Right renal cortex interstitium (tissue), 3 donors: ENCODE results near the gene RPP14. TPM values are rescaled to one million over a fixed set of nuclear protein-coding genes. Genes with fewer than 3 reads are reported as not detected.
"Not testable (repeated sequence)": the region's sequence is repeated elsewhere in the genome, so short reads cannot be mapped to it uniquely, and the experiment has no call there.

Experiments used
- DNase-seq, 3 donors: peaks; one replicate each; pipeline ENCODE4 v3.0.0-alpha.2; 2013; ENCODE audit warnings: low read depth in 3 of 3, low spot score in 2 of 3
- polyA plus RNA-seq, 3 donors: library from polyadenylated mRNA; unstranded; fragments of 120-200 nt; gene quantifications; one replicate each; pipeline ENCODE4 v1.2.1, GENCODE V29; 2013; ENCODE audit not compliant: insufficient read length in 3 of 3

The RPP14 gene
- polyA plus RNA-seq, 3 donors = 19.1 to 20.6 (median 19.7) TPM

DNA sequence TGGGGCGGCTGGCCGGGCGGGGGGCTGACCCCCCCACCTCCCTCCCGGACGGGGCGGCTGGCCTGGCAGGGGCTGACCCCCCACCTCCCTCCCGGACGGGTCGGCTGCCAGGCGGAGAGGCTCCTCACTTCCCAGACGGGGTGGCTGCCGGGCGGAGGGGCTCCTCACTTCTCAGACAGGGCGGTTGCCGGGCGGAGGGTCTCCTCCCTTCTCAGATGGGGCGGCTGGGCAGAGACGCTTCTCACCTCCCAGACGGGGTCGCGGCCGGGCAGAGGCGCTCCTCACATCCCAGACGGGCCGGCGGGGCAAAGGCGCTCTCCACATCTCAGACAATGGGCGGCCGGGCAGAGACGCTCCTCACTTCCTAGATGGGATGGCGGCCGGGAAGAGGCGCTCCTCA, 15.6 kb upstream of the RPP14 start:
- not testable (repeated sequence) for DNase-seq

- no peak for DNase-seq
Observed at GRCh38 chr3:58291671-58292338, 14.2 kb upstream of the RPP14 start.

DNA sequence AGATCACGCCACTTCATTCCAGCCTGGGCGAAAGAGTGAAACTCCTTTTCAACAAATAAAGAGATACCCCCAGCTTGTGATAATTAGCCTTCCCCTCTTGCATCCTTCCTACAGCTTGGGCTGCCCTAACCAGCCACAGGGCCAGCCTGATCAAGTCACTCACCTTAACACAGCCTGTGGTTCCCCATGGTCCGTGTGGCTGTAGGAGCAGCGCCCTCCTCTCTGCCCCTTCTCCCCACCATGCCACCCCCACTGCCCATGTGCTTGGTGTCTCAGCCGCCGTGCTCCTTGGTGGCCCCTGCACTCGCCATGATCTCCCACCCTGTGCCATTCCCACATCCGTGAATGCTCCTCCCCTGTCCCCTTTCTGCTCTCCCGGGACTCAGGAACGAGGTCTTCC, 13.2 kb upstream of the RPP14 start:
- DNase-seq = no peak

DNA sequence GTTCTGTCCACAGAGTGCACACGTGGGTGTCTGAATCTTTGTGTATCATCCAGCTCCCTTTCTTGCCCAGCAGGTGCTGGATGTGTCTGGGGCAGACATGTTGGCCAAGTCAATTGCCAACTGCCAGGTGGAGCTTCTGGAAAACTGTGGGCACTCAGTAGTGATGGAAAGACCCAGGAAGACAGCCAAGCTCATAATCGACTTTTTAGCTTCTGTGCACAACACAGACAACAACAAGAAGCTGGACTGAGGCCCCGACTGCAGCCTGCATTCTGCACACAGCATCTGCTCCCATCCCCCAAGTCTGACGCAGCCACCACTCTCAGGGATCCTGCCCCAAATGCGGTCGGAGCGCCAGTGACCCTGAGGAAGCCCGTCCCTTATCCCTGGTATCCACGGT, 12.5 kb upstream of the RPP14 start:
- DNase-seq = no peak

- no peak for DNase-seq
Observed at GRCh38 chr3:58296269-58296668, 9.8 kb upstream of the RPP14 start.

DNA sequence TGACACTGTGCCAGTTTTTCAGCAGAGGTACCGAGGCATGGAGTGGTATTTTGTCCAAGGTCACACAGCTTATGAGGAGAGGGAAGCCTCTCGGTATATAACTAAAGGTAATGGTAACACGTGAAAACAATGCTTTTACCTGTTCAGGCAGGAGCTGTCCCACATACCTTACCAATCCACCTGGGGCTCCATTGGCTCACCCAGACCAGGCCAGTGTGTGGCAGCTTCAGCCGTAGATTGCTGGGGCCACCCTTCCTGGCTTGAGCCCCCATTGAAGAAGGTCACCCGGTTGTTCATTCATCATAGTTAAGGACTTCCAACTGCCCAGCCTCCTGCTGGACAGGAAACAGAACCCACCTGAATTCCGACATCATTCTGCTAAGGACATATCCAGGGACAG, 9.2 kb upstream of the RPP14 start:
- no peak for DNase-seq

DNA sequence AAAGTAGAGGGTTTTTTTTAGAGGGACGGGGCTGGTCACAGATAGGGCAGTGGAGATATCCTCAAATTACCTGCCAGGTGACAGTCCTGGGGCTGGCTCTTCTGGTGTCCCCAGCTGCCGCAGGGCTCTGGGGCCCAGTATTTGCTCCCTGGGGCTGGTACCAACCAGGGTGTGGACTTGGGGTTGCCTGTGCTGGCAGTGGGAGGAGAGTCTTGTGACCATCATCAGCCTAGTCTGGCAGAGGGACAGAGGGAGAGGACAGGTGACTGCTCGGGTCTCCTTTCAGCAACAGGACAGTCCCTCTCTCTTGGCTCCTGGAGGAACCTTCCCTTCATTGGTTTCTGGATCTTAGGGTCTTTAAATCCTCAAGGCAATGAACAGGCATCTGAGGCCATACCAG, 7.9 kb upstream of the RPP14 start:
- no peak for DNase-seq

GRCh38 chr3:58299075-58299474, 7.0 kb upstream of the RPP14 start:
- DNase-seq = no peak

DNA sequence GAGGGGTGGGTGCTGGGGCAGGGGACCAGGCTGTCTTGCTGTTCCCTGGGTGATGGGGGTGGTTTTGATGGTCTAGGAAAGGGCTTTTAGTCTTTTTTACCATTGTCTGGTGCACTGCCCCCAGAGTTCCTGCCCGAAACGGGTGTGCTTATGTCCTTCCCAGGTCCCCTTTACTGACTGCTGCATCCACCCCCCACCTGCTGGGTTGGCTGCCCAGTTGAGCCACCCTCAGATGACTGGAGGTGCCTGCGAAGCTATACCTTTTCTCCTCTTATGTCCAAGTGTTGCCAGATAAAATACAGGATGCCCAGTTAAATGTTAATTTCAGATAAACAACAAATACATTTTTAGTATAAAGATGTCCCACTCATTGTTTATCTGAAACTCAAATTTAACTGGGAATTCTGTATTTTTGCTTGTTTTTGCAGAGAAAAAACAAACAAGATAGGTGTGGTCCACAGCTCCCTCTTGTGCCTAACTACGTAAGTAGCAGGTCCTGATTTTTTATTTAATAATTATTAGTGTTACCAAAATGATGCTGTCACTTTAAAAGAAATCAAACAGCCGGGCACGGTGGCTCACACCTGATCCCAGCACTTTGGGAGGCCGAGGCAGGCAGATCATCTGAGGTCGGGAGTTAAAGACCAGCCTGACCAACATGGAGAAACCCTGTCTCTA, 6.1 kb upstream of the RPP14 start:
- DNase-seq = no peak

GRCh38 chr3:58307639-58308215, 1.7 kb downstream of the RPP14 start:
- DNase-seq = no peak

- DNase-seq = no peak
Observed at GRCh38 chr3:58308728-58309127, 2.7 kb downstream of the RPP14 start.

DNA sequence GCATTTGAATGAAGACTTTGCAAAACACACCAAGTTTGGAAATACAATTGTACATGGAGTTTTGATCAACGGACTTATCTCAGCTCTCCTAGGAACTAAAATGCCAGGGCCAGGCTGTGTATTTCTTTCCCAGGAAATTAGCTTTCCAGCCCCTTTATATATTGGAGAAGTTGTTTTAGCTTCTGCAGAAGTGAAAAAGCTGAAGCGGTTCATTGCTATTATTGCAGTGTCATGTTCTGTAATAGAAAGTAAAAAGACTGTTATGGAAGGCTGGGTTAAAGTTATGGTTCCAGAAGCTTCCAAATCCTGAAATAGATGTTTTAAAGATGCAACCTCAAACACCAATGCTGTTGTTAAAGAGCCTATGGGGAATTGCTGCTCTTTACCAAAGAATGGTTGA, 11.8 kb downstream of the RPP14 start:
- no peak for DNase-seq

GRCh38 chr3:58321791-58322190, 15.7 kb downstream of the RPP14 start:
- no peak for DNase-seq

DNA sequence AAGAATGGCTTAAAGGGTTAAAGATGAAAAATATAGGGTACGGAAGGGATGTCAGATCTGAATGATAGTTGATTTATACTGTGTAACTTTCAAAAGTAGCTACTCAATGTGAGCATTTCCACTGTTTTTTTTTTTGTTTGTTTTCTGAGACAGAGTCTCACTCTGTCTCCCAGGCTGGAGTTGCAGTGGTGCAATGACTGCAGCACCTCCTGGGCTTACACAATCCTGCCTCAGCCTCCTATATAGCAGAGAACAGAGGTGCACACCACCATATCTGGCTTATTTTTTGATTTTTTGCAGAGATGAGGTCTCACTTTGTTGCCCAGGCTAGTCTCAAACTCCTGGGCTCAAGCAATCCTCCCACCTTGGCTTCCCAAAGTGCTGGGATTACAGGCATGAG, 16.7 kb downstream of the RPP14 start:
- DNase-seq = no peak

- DNase-seq = no peak
Observed at GRCh38 chr3:58323529-58324390, 17.7 kb downstream of the RPP14 start.

DNA sequence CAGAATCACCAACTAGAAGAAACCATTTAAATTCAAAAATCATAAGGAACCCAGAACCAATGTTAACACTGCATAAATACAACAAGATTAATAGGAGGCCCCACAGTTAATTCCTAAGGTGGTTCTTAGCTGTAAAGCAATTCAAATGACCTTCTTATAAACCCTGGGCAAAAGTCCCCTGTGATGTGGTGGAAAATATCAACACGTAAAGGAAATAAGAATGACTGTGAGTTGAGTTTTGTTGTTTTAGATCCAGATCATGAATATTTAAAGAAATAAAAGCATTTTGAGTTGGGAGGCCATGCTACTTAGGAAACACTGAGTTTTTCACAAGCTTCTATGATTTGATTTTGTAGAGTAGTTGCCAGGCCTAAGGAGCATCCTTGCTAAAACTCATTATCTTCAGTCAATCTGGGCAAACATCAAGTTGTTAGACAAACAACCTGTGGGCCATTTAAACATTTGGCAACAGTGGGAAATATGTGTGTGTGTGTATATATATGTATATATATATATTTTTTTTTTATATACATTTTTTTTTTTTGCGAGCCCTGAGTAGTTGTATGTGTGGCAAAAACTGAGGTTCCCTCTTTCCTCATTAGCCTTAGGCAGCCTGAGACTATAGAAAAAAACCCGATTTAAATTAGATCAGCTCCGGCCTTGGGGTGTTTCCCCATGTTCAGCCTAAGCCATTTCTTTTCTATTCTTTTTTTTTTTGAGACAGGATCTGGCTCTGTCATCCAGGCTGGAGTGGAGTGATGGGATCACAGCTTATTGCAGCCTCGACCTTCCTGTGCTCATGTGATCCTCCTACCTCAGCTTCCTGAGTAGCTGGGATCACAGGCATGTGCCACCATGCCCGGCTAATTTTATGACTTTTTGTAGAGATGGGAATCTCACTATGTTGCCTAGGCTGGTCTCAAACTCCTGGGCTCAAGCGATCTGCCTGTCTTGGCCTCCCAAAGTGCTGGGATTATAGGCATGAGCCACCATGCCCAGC, 18.6 kb downstream of the RPP14 start:
- no peak for DNase-seq

- no peak for DNase-seq
Observed at GRCh38 chr3:58325525-58325992, 19.5 kb downstream of the RPP14 start.

DNA sequence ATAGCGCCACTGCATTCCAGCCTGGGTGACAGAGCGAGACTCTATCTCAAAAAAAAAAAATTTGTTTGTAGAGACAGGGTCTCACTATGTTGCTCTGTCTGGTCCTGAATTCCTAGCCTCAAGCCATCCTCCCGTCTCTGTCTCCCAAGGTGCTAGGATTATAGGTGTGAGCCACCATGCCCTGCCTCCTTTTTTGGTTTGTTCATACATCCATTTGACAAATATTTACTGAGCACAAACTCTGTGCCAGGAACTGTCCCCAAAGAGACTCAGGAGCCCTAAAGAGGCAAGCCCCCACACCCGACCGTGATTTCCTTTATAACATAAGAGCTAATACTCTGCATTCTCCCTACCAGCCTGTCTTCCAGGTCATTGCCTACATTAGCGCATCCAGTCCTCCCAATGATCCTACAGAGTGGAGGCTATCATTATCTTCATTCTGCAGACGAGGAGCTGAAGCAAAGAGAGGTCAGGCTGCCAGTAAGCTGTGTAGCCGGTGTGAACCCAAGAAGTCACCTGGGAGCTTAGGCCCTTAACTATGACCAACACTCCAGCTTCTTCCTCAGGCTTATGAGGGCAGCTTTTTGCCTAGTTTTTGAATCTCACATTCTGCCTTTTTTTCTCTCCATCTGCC, 20.3 kb downstream of the RPP14 start:
- DNase-seq = no peak

DNA sequence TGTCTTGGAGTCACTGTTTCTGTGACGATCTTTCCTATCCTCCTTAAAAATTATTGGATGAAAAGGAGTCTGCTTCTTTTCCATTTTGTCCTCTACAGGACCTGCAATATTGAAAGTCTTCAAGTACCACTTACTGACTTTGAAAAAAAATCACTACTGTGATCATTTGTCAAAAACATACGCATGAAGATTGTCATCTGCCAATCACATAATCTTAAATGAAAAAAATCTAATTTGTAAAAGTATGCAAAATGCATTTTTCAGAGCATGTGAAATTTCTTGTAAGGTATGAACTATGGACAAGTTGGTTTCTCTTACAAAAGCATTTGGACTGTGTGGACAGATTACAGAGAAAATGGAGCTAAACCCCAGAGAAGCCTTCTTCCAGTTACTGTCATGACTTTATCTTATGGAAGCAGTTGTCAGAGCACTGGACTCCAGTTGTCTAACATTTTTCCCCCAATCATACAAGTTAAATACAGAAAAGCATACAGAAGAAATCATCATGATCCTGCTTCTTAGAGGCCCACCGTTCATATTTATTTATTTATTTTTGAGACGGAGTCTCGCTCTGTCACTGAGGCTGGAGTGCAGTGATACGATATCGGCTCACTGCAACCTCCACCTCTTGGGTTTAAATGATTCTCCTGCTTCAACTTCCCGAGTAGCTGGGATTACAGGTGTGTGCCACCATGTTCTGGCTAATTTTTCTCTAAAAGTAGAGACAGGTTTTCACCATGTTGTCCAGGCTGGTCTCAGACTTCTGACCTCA, 23.3 kb downstream of the RPP14 start:
- no peak for DNase-seq
